Endothelial cell of umbilical vein (primary cell): ENCODE results near the gene LPP. TPM values are rescaled to one million over a fixed set of nuclear protein-coding genes. Genes with fewer than 3 reads are reported as not detected.
A peak's percentile ranks its signal among the peaks of the same experiment; 100 is the strongest.

ENCODE experiments used
- BruUV-seq: library from RNA; stranded (reverse); fragments of 400-500 nt; replicated peaks from 2 replicates; lab custom pipeline; 2021; lab: Mats Ljungman, UMichigan
- CTCF ChIA-PET: fragments of 300-600, 350-600 bp; sonication (Branson Sonifier 250); formaldehyde crosslinking; loops from one replicate; lab custom pipeline; 2021; ENCODE audit warnings: antibody characterized with exemption, inconsistent platforms; lab: Charles Lee
- POLR2A ChIA-PET: fragments of 300-600, 350-600 bp; sonication (Branson Sonifier 250); formaldehyde crosslinking; loops from one replicate; lab custom pipeline; 2021; ENCODE audit warnings: antibody characterized with exemption, inconsistent platforms; lab: Charles Lee
- DNase-seq: peaks from one replicate; pipeline ENCODE4 v3.0.0-alpha.2; 2011; ENCODE audit warnings: low read depth, low spot score
- FAIRE-seq: peaks from 2 replicates; lab custom pipeline; 2011; peaks lifted over from hg19 to GRCh38; lab: Jason Lieb, UNC
- H2AFZ ChIP-seq: 2 replicates; pipeline ENCODE4 v1.6.0; 2012; ENCODE audit warnings: low read depth, low read length, control low read depth, inconsistent platforms
- H3K27ac ChIP-seq: 2 replicates; pipeline ENCODE4 v1.5.1; 2011; ENCODE audit warnings: low read depth, mild to moderate bottlenecking, control low read depth, low read length, moderate library complexity; ENCODE audit not compliant: insufficient read depth
- H3K27me3 ChIP-seq, 2 experiments: 2 replicates each; pipeline versions ENCODE4 v1.6.0 to v1.6.1; 2011; ENCODE audit warnings: low read length in 2 of 2, mixed read lengths in 1 of 2; ENCODE audit not compliant: control insufficient read depth in 2 of 2, insufficient read depth in 2 of 2
- H3K36me3 ChIP-seq, 2 experiments: 2 replicates in 1 of 2; 3 replicates in 1 of 2; pipeline ENCODE4 v1.5.1; 2011; ENCODE audit warnings: low read length in 2 of 2, mild to moderate bottlenecking in 1 of 2, moderate library complexity in 1 of 2; ENCODE audit not compliant: control insufficient read depth in 2 of 2, insufficient read depth in 2 of 2; ENCODE audit errors: extremely low read depth in 1 of 2
- H3K4me1 ChIP-seq: 3 replicates; pipeline ENCODE4 v1.5.1; 2011; ENCODE audit warnings: mild to moderate bottlenecking, low read length; ENCODE audit not compliant: control insufficient read depth, insufficient read depth; ENCODE audit errors: extremely low read depth
- H3K4me2 ChIP-seq: 2 replicates; pipeline ENCODE4 v1.6.1; 2011; ENCODE audit warnings: low read length, control low read depth, mixed read lengths; ENCODE audit not compliant: insufficient read depth
- H3K4me3 ChIP-seq, 3 experiments: fragments of 200-600 bp in 1 of 3; sonication (generic), shearing (Covaris generic) in 1 of 3; replicated peaks in 1 of 3; 2 replicates each; pipeline ENCODE4 v1.5.1; 2011 to 2016; ENCODE audit warnings: control low read depth in 3 of 3, low read length in 3 of 3, mild to moderate bottlenecking in 2 of 3, inconsistent platforms in 1 of 3, low read depth in 1 of 3, moderate library complexity in 1 of 3; ENCODE audit not compliant: insufficient read depth in 1 of 3
- H3K79me2 ChIP-seq: 2 replicates; pipeline ENCODE4 v1.6.0; 2012; ENCODE audit warnings: low read length, inconsistent platforms; ENCODE audit not compliant: control insufficient read depth, insufficient read depth
- H3K9ac ChIP-seq: replicated peaks from 2 replicates; pipeline ENCODE3; 2011; ENCODE audit warnings: low read length, control low read depth; ENCODE audit not compliant: insufficient read depth; ENCODE audit errors: extremely low read depth
- H3K9me1 ChIP-seq: replicated peaks from 3 replicates; pipeline ENCODE4 v1.6.0; 2011; ENCODE audit warnings: mild to moderate bottlenecking, low read length; ENCODE audit not compliant: control insufficient read depth, insufficient read depth; ENCODE audit errors: extremely low read depth
- H3K9me3 ChIP-seq: replicated peaks from 2 replicates; pipeline ENCODE4 v1.5.1; 2012; ENCODE audit warnings: low read length, inconsistent platforms; ENCODE audit not compliant: control insufficient read depth, insufficient read depth
- H4K20me1 ChIP-seq: replicated peaks from 2 replicates; pipeline ENCODE3; 2011; ENCODE audit warnings: mild to moderate bottlenecking, low read length; ENCODE audit not compliant: control insufficient read depth, insufficient read depth; ENCODE audit errors: extremely low read depth
- EZH2 ChIP-seq: IDR thresholded peaks from 2 replicates; pipeline ENCODE4 v1.6.1; 2012; ENCODE audit warnings: borderline replicate concordance, low read depth, mild to moderate bottlenecking, moderate library complexity, low read length, inconsistent platforms; ENCODE audit not compliant: severe bottlenecking
- FOS ChIP-seq: IDR thresholded peaks from 2 replicates; pipeline ENCODE4 v1.6.1; 2011; ENCODE audit warnings: mild to moderate bottlenecking, low read length, moderate library complexity, borderline replicate concordance; ENCODE audit not compliant: insufficient read depth
- GATA2 ChIP-seq: IDR thresholded peaks from 2 replicates; pipeline ENCODE4 v1.7.0; 2011; ENCODE audit warnings: low read depth, mild to moderate bottlenecking, moderate library complexity, mixed read lengths, low read length; ENCODE audit not compliant: insufficient read length, insufficient read depth
- JUN ChIP-seq: IDR thresholded peaks from 2 replicates; pipeline ENCODE4 v1.6.1; 2011; ENCODE audit warnings: borderline replicate concordance, low read depth; ENCODE audit not compliant: insufficient read length, insufficient read depth
- MYC ChIP-seq: IDR thresholded peaks from one replicate; pipeline ENCODE4 v1.6.1; 2011; ENCODE audit warnings: mild to moderate bottlenecking, low read depth, low read length
- POLR2A ChIP-seq: IDR thresholded peaks from 2 replicates; pipeline ENCODE4 v1.6.1; 2012; ENCODE audit warnings: low read depth, mild to moderate bottlenecking, control low read depth, low read length
- POLR2AphosphoS5 ChIP-seq: IDR thresholded peaks from 2 replicates; pipeline ENCODE4 v1.6.1; 2012; ENCODE audit warnings: low read depth, mild to moderate bottlenecking, control low read depth, low read length, moderate library complexity; ENCODE audit not compliant: insufficient read depth
- dilution Hi-C: fragments of 300-500 bp; cut with MboI; formaldehyde crosslinking; loops from one replicate; pipeline ENCODE4 v1.15.0; 2019; ENCODE audit warnings: low sequenced_read_pairs; ENCODE audit not compliant: extremely low pct_ligation_motif_present
- intact Hi-C: fragments of 100-400 bp; cut with micrococcal nuclease; formaldehyde crosslinking; loops from one replicate; pipeline ENCODE4 v1.10.0; 2022
- polyA plus RNA-seq, 4 experiments: library from polyadenylated mRNA; depleted of rRNA in 3 of 4; stranded (reverse) in 3 of 4; unstranded in 1 of 4; fragments of >200 nt; gene quantifications; 2 replicates each; pipeline versions ENCODE4 v1.2.1 to v1.2.3, GENCODE V29; 2011 to 2012; ENCODE audit warnings: missing spikeins in 1 of 4
- total RNA-seq: library from RNA; stranded (reverse); gene quantifications from 2 replicates; pipeline ENCODE4 v1.2.3, GENCODE V29; 2021
- TF ChIP-seq, protein P1 (sequence below): IDR thresholded peaks from 2 replicates; pipeline ENCODE4 v1.6.1; 2011; ENCODE audit not compliant: insufficient read depth, insufficient read length
- TF ChIP-seq, protein P2 (sequence below), 2 donors: IDR thresholded peaks; 1 replicate in 1 of 2; 2 replicates in 1 of 2; pipeline ENCODE4 v1.5.1; 2011; ENCODE audit warnings: low read length in 2 of 2, mild to moderate bottlenecking in 2 of 2, moderate library complexity in 2 of 2, control low read depth in 1 of 2, inconsistent platforms in 1 of 2, low read depth in 1 of 2; ENCODE audit not compliant: insufficient read depth in 1 of 2; ENCODE audit errors: extremely low read depth in 1 of 2

Gene LPP
- total and polyA plus RNA-seq, 2 donors (not counting 3 experiments of a cell fraction or from before 2014, with no cell fraction given) = 16.9 to 153 TPM

DNA sequence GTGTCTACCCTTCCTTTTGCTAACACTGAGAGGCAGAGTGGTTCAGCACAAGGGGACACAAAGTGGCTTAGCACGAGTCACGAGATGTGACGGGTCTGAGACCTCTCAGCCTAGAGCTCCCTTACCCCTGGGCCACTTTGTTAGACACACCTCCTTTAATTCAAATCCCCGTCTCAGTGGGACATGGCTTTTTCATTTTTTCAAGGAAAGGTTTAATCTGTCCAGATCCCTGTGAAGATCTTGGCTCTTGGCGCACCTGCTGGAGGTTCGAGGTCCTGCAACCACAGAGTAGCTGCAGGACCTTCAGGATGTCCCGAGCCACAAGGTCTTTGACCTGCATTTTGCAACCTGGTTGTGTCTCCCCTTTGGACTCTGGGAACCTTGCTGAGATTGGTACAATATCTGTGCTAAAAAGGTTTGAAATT is 52.0 kb downstream of the LPP start:
- TF ChIP-seq, protein P1, sequence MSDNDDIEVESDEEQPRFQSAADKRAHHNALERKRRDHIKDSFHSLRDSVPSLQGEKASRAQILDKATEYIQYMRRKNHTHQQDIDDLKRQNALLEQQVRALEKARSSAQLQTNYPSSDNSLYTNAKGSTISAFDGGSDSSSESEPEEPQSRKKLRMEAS = no peak
- TF ChIP-seq, protein P2, sequence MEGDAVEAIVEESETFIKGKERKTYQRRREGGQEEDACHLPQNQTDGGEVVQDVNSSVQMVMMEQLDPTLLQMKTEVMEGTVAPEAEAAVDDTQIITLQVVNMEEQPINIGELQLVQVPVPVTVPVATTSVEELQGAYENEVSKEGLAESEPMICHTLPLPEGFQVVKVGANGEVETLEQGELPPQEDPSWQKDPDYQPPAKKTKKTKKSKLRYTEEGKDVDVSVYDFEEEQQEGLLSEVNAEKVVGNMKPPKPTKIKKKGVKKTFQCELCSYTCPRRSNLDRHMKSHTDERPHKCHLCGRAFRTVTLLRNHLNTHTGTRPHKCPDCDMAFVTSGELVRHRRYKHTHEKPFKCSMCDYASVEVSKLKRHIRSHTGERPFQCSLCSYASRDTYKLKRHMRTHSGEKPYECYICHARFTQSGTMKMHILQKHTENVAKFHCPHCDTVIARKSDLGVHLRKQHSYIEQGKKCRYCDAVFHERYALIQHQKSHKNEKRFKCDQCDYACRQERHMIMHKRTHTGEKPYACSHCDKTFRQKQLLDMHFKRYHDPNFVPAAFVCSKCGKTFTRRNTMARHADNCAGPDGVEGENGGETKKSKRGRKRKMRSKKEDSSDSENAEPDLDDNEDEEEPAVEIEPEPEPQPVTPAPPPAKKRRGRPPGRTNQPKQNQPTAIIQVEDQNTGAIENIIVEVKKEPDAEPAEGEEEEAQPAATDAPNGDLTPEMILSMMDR (IDR thresholded peaks at IDR 0.05; ENCODE audit: extremely low read depth in 1 of 2, insufficient read depth in 1 of 2, low read depth in 1 of 2, low read length in 2 of 2) = peak in 1 of 2 donors; percentile 10
- H3K4me3 ChIP-seq = no peak overlapping the region
- CTCF ChIA-PET = interaction anchor here (0.7 to 3.3 kb wide), 8 partner anchors 8 to 749 kb away, joined by 3 to 9 read pairs (median 4); no protein-coding TSS in a partner anchor

DNA sequence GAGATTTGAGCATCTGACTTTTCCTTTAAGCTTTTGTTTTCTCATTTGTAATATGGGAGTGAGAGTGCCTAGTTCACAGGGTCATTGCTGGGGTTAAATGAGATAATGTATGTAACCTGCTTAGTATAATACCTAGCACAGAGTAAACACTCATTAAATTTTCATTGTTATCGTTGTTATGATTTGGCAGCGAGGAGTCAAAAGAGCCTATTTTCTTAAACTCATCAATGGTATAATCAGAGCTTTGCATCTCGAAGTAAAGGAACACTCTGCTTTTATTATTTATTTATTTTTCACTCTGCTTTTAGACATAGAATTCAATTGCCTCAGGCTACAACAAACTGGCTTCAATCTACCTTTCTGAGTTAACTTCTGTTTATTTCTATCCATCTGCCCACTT is 52.8 kb downstream of the LPP start:
- intact Hi-C loops = no loop called here
- Histone ChIP-seq H3K4me1 (no peaks in the 10 kb centered on the region), H3K9me1 (no peaks in the 10 kb centered on the region), H3K79me2 (peaks cover 51% of the 10 kb centered on the region), H3K4me2 (no peak overlapping the region), H3K36me3 (peaks cover 0 to 5% of the 10 kb centered on the region in 2 experiments), H2AFZ (no peak overlapping the region), H3K4me3 (no peak overlapping the region), H3K27ac (no peak overlapping the region), H3K9me3 (no peaks in the 10 kb centered on the region), H3K27me3 (no peaks in the 10 kb centered on the region), H4K20me1 (no peaks in the 10 kb centered on the region), H3K9ac (no peak overlapping the region)
- TF ChIP-seq, protein P1 = no peak
- TF ChIP-seq EZH2 (no peak), FOS (no peak), GATA2 (no peak), MYC (no peak), POLR2AphosphoS5 (no peak), POLR2A (no peak), JUN (no peak)
- TF ChIP-seq, protein P2 (IDR thresholded peaks at IDR 0.05; ENCODE audit: extremely low read depth in 1 of 2, insufficient read depth in 1 of 2, low read depth in 1 of 2, low read length in 2 of 2) = no peak
- ChIA-PET CTCF (interaction anchor here (0.9 to 3.3 kb wide), 8 partner anchors 9 to 748 kb away, joined by 3 to 9 read pairs (median 4); partner anchors contain the start of gene LPP), POLR2A (interaction anchor here (0.7 kb wide), 1 partner anchor 437 kb away, joined by 7 read pairs; no protein-coding TSS in a partner anchor)
- dilution Hi-C loops = no loop called here
- BruUV-seq = no TSS peak
- FAIRE-seq (no peak), DNase-seq (no peak)

More for the DNA sequence above, 52.0 kb downstream of the LPP start:
- Histone ChIP-seq H3K9ac (no peak overlapping the region), H3K79me2 (peaks cover 56% of the 10 kb centered on the region), H3K4me1 (no peaks in the 10 kb centered on the region), H2AFZ (no peak overlapping the region), H3K36me3 (no peaks in the 10 kb centered on the region), H3K27me3 (no peaks in the 10 kb centered on the region), H3K4me2 (no peak overlapping the region), H3K9me1 (no peaks in the 10 kb centered on the region), H4K20me1 (no peaks in the 10 kb centered on the region), H3K9me3 (no peaks in the 10 kb centered on the region), H3K27ac (no peak overlapping the region)
- dilution Hi-C loops = no loop called here
- FAIRE-seq (no peak), DNase-seq (no peak)
- intact Hi-C loops = no loop called here
- BruUV-seq = no TSS peak
- POLR2A ChIA-PET = no interaction called here
